Upper lobe of left lung (tissue), 4 donors: Measurements from ENCODE around the gene ZNF574.

ENCODE experiments used
- POLR2A ChIP-seq, 4 donors: fragments of 450-650 bp; IDR thresholded peaks; one replicate each; pipeline ENCODE4 v1.5.1; 2016 to 2017; ENCODE audit warnings: antibody characterized with exemption in 4 of 4, mild to moderate bottlenecking in 2 of 4
- TF ChIP-seq, protein P1 (sequence below), 6 experiments: fragments of 450-650 bp in 4 of 6; fragments of 200-600 bp in 2 of 6; sonication (generic) in 2 of 6; IDR thresholded peaks; one replicate each; pipeline ENCODE4 v1.5.1; 2016 to 2019; ENCODE audit warnings: antibody characterized with exemption in 6 of 6

DNA sequence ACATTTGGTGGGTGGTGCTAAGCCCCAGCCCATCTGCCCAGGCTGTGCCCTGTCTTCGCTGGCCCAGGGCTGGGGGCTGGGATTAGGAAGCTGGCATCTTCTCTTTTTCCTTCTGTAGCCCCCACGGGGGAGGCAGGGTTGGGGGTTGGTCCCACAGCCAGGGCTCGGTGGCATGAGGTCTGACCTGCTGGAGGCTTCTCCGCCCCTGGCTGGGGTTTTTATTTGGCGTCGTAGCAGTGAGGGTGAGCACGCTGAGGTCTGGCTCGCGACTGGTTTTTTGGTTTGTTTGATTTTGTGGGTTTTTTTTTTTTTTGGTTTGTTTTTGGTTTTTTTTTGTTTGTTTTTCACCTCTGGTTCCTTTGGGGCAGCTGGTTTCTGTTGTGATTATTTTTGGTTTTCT lies 14.7 kb downstream of the ZNF574 start:
- TF ChIP-seq, protein P1, sequence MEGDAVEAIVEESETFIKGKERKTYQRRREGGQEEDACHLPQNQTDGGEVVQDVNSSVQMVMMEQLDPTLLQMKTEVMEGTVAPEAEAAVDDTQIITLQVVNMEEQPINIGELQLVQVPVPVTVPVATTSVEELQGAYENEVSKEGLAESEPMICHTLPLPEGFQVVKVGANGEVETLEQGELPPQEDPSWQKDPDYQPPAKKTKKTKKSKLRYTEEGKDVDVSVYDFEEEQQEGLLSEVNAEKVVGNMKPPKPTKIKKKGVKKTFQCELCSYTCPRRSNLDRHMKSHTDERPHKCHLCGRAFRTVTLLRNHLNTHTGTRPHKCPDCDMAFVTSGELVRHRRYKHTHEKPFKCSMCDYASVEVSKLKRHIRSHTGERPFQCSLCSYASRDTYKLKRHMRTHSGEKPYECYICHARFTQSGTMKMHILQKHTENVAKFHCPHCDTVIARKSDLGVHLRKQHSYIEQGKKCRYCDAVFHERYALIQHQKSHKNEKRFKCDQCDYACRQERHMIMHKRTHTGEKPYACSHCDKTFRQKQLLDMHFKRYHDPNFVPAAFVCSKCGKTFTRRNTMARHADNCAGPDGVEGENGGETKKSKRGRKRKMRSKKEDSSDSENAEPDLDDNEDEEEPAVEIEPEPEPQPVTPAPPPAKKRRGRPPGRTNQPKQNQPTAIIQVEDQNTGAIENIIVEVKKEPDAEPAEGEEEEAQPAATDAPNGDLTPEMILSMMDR (IDR thresholded peaks at IDR 0.05): no peak
- no peak for TF ChIP-seq POLR2A (IDR thresholded peaks at IDR 0.05)
